Activated T-cell treated with anti-CD3 and anti-CD28 coated beads, Interleukin-2, amount 50 U/mL, for 48 hours (primary cell): ENCODE results near the gene EPHA6.
"Not testable (repeated sequence)": the region's sequence is repeated elsewhere in the genome, so short reads cannot be mapped to it uniquely, and the experiment has no call there.

Experiments used
- DNase-seq, 2 experiments: peaks; one replicate each; pipeline ENCODE4 v3.0.0-alpha.2; 2020

The EPHA6 gene

DNA sequence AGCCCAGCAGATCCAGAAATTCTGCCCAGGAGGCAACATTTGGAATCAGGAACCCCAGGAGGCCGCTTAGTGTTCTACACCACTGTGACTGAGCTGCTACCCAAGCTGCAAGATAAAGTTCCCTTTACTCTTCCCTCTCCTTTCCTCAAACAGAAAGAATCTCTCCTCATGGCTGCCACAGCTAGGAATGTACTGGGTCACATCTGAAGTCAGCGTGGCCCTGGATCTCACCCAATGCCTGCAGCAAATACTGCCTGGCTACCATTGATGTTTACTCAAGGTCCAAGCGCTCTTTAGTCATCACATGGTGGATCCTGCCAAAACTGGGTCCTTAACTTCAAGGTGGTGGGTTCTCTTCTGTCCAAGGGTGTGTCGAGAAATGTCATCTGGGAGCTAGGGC, 382.7 kb downstream of the EPHA6 start:
- DNase-seq = no peak

DNA sequence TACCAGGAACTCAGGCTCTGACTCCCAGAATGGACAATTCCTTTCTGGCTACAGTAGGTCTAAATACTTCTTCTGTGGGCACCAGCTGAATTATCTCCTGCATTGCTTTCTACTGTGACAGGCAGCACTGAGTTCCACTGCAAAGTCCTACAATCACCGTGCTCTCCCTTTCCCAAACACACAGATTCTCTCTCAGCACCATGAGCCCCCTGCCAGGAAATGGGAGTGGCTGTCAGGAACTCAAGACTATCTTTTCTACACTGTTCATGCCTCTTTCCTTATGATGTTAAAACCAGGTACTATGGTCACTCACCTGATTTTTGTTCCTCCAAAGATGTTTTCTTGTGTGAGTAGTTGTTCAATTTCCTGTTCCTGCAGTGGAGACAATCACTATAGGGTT, 383.4 kb downstream of the EPHA6 start:
- DNase-seq = no peak

DNA sequence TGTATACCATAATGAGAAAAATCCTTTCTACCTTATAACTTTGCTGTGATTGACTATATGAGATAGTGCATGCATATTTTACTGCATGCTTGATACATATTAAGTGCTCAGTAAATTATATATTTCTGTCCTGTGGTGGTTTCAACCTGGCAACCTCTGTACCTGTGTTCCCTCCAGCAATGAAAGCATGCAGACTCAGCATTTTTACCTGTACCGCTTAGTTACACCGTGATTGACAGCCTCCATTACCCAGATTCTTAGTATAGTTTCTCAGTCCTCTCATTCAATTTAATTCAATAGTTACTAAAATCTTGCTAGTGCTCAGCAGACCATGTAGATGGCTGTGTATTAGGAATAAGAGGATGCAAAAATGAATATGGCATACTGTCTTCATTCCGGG, 386.0 kb downstream of the EPHA6 start:
- DNase-seq = no peak

DNA sequence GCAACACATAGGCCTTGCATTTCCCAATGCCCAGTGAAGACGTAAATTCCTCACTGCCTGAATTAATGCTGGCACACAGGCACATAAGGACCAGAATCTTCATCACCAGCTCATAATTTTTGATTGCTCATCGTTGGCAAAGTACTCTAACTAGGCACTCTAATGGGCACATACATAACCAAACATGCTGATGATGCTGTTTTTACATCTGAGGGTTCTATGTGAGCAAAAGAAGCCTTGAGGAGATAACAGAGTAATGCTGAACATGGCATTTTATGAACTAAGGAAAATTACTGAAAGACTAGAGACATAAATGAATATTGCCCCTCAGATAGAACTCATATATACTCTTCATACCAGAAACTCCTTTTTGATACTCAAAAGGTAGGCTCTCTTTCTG, 387.4 kb downstream of the EPHA6 start:
- DNase-seq = no peak

DNA sequence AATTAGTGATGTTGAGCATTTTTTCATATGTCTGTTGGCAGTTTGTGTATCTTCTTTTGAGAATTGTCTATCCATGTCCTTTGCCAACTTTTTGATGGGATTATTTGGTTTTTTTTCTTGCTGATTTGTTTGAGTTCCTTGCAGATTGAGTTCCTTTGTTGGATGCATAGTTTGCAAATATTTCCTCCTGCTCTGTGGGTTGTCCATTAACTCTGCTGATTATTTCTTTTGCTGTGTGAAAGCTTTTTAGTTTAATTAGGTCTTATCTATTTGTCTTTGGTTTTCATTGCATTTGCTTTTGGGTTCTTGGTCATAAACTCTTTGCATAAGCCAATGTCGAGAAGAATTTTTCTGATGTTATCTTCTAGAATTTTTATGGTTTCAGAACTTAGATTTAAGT, 414.6 kb downstream of the EPHA6 start:
- no peak for DNase-seq

DNA sequence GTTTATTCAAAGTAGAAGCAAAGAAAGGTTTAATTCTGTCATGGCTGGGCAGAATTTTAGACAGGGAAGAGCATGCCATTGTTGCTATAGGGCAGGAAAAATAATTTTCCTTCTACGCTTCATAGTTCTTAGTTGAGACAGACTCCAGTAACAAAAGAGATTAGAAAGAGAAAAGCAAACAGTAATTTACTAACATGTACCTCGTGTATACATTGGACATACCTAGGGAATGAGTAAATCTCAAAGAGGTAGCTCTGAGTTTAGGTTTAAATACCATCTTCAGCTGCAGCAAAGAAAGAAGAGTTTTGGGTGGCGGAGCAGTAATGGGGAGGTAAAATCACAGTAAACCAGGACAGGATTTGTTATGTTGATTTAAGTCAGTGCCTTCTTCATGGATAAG, 416.1 kb downstream of the EPHA6 start:
- DNase-seq = no peak

DNA sequence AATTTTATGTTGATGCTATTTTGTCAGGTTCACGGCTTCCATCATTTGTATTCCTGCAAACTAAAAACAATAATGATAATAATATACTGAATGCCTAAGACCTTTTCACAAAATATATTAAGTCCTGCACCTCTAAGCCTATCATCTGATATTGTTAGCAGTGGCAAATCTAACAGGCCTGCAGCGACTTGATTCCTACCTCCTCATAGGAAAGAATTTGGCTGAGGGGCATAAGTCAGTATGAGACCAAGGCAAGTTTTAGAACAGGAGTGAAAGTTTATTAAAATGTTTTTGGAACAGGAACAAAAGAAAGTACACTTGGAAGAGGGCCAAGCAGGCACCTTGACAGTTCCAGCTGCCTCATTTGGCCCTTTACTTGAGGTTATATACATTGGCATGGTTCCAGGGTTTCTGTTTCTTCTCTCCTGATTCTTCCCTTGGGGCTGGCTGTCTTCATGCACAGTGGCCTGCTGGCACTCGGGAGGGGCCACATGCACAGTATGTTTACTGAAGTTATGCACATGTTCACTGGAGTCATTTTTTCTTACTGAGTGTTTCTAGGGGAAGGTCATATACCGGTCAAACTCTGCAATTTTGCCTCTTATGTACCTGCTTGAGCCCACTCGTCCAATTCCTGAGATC, 418.1 kb downstream of the EPHA6 start:
- no peak for DNase-seq

DNA sequence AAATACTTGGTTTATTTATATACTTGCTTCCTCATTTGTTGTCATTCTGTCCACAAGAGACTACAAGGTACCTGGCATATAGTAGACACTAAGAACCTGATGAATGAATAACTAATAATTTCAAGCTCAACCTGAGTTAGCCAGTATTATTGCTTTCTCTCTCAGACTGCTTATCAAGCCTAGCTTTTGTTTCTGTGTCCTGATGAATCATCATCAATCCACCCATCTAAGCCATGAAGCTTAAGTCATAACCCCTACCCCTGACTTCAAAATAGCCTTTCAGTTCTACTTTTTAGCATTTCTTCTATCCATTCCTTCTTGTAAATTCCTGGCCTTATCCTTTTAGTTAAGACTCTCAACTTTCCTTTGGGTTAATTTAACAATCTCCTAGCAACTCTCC, 420.8 kb downstream of the EPHA6 start:
- no peak for DNase-seq

DNA sequence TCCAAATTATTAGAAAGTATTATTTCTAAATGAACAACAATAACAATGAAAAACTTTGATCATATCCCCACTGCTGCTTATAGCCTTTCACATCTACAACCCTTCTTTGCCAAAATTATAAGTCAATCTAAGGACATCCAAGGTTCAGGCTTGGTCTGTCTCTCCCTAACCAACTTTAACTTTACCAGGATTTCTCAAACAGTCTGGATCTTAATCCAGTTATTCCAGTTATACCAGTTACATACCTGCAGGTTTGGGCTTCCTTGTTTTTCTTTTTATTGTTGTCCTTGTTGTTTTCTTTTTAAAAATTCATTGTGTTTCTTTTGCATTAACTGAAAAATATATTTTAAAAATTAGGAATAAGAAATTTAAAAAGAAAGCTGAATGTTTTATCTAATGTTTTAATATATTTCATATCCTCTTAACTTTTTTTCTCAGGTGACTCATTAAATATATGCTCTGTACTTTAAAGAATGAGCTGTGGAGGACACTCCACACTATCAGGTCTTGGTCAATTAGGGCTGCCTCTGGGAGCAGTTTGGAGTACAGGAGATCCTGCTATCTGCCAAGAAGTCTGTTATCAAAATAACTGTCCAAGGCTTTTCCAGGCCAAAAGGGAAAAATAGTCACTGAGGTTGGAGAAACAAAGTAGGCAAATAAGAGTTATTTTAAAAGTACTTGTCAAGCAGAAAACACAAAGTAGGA, 421.4 kb downstream of the EPHA6 start:
- no peak for DNase-seq

DNA sequence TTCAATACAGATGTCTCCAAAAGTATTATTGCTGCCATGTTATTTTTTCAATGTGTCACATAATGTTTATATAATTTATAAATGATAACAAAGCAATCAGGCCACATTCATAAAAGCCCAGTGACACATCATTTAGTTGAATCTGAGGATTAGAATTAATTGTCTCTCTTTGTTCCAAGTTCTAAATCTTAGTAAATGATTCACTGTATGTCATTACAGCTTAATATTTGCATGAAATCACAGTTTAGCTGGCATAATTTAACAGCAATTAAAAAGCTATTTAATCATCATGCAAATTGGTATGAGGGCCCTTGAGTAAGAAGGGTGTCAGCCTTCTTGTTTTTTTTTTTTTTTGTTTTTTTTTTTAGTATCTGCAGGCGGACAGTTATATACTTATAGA, 427.0 kb downstream of the EPHA6 start:
- no peak for DNase-seq

DNA sequence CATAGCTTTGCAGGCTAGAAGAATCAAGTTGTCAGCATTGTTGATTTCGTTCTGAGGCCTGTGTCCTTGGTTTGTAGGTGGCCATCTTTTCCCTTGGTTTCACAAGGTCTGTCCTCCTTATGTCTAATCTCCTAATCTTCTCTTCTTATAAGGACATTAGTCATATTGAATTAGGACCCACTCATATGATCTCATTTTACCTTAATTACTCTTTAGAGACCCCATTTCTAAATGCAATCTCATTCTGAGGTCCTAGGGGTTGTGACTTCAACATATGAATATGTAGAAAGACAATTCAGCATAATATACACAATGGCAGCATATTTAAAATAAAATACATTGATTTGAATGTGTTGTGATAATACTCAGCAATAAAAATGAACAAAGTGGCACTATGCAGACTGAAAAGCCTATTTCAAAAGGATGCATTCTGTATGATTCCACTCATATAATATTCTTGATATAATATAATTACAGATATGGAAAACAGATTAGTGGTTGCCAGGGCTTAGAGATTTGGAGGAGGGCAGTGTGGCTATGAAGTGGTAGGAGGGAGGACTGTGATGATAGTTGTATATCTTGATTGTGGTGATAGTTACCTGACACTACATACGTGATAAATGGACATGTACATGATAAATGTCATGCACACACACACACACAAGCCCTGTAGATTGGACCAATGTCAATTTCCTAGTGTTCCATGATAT, 431.0 kb downstream of the EPHA6 start:
- no peak for DNase-seq

DNA sequence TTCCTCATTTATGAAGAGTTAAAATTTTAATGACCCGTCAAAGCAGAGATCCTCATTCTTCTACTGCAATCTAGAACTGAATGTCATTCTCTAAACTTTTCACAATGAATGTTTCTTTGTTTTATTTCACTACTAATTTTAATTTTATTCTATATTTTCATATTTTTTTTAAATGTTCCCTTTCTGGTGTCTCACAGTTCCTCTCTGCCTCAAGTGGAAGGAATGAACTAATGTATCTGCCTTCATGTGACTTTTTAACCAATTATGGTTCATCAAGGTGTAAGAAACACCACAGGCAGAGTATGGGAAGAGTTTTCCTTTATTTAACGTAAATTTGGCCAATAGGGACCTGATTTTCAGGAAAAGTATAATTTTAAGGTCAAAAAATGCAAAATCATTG, 441.7 kb downstream of the EPHA6 start:
- no peak for DNase-seq

DNA sequence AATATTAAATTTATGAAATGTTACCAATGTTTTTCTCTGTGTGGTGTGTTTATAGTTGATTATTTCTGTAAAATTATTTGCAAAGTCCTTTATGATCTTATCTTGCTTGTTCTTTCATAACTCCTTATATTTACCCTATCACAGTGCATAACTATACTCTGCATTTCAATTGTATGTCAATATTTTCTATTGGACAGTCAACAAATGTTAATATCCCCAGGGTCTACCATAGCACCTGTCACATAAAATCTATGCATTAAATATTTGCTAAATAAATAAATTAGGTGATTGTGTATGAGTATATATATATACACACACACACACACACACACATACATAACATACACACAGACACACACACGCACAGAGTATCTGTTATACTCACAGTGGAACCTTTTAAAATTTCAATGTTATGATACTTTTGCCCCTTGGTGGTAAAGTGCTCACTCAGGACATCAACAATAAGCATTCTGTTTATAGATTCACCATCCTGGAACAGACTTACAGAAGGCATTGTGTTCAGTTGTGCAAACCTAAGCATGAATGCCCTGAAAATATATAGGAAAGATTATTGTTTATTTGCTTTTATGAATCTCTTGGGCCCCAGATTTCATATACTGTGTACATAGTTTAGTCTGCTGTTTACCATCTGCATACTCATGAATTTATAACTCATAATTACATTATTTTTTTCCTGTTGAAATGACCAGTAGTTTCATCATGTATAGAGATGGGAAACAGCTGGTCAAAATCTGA, 443.7 kb downstream of the EPHA6 start:
- DNase-seq = no peak

DNA sequence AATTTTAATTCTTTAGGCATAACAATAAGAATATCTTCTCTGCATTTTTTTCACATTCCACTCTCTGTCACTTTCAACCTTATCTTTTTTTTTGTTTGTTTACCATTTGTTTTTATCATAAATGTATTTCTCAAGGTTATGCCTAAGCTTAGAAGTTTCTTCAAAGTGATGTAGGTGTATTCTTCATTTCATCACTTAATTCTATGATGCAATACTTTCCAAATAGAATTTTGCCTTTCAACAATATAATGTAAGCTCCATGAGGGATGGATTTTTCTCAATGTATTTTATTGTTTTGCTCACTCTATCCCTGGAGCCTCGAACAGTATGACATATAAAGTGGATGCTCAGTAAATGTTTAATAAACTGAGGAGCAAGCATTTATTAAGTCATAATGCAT, 444.9 kb downstream of the EPHA6 start:
- DNase-seq = no peak

DNA sequence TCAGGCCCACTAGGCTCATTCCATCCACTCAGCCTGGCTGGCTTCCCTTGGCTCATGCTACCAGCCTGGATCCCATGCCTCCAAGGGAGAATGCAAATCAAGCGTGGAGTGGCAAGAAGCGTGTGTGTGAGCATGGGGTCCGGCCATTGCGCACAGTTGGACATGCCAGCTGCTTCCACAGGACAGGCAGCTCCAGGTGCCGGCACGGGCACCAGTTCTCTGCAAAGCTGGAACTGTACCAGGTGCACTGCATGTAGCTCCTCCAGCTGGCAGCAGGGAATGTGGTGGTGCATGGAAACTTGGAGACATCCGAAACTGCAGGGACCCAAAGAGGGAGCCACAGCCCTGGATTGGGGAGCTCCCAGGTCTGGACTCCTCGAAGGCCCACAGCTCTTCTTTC, 449.8 kb downstream of the EPHA6 start:
- no peak for DNase-seq

DNA sequence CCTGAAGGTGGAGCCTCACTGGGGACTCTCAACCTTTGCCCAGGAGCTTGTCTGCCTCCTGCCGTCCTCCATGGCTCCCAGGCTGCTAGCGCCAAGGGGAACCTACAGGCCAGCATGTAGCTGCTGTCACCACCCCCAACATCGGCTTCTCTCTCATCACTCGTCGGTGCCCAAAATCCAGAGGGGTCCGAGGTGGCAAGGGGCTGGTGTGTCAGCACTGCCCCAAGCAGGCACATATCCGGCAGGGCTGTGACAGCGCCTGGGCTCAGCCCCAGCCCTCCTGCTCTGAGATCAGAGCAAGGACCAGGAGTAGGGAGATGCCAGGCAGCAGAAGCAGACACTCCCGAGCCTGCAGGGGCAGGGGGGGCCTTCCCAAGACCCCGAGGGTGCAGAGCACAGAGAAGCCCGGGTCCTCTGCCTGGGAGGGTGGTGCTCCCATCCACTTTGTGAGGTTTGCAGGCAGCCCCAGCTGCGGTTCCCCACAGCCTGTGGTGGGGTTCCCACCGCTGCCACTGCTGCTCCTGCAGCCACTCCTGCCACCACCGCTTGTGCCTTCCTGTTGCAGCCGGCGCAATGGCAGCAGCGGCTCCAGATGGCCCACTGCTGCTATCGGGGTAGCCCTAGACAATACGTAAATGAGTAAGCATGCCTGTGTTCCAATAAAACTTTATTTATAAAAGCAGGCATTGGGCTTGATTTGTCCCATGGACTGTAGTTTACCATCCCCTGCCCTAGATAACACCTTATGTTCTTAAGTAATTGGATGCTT, 451.0 kb downstream of the EPHA6 start:
- DNase-seq = no peak

DNA sequence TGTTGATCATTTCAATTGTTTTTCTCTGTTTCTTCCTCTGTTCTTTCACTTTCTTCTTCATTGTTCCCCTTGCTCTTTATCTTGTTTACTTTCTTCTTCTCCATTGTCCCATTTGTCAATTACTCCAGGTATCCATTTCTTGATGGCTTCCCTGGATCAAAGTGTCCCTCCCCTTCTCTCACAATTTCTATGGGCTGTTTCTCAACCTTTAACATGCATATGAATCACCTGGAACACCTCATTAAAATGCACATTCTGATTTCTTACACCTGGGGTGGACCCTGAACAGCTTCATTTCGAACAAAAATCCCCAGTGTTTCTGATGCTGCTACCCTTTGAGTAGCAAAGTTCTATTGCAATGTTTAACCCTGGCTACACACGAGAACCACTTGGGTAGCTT, 454.8 kb downstream of the EPHA6 start:
- no peak for DNase-seq

DNA sequence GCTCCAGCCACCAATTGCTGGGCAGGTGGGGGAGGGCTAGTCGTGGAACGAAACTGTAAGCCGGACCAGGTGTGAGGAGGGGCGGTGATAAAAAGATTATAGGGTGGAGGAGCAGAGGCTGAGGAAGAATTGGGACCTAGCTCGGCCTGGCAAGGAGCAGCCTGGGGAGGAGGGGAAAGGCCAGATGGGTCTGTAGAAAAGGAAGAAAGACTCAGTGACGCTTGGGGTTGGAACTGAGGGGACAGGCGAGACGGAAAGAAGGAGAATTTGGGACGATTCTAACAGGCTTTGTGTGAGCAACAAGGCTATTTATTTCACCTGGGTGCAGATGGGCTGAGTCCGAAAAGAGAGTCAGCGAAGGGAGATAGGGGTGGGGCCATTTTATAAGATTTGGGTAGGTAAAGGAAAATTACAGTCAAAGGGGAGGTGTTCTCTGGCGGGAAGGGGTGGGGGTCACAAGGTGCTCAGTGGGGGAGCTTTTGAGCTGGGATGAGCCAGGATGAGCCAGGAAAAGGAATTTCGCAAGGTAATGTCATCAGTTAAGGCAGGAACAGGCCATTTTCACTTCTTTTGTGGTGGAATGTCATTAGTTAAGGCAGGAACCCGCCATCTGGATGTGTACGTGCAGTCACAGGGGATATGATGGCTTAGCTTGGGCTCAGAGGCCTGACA, 462.6 kb downstream of the EPHA6 start:
- DNase-seq = not testable (repeated sequence)

DNA sequence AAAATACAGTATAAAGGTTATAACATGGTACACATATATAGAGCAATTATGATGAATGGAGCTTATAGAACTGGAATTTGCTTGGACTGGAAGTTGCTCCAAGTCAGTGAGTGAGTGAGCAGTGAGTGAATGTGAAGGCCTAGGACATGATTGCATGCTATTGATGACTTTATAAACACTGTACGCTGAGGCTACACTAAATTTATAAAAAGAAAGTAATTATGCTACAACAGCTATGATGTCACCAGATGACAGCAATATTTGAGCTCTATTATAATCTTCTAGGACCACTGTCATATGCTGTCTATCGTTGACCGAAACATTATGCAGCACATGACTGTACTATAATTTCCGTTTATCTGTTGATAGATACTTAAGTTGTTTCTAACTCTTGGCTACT, 463.3 kb downstream of the EPHA6 start:
- DNase-seq = no peak

DNA sequence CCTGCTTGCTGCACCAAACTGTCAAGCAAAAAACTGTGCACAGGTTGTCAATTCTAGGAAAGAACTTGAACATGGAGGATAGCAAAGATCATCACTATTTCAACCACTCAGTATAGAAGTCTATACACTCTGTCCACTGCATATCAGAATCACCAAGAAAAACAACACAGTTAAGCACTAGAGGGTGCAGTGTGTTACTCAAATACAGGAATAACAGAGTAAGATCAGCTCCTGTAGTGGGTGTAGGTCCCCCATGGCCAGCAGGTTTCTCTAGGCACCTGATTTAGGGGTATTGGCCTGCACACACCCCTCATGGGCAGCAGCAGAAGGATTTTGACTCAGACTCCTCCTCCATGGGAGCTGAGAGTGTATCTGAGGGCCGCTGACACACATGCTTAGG, 464.1 kb downstream of the EPHA6 start:
- no peak for DNase-seq

DNA sequence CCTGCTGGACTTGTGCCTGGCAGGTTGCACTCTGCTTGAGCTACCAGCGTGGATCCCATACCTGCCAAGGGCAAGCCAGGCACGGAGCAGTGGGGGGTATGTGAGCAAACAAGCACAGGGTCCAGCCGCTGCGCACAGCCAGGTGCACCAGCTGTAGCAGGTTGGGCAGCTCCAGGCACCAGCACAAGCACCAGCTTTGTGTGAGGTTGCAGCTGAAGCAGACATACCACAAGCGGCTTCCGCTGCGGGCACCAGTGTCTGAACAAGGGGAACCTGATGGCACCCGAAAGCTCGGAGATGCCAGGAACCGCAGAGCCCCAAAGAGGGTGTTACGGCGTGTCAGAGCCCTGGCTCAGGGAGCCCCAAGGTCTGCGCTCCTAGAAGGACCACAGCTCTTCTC, 477.5 kb downstream of the EPHA6 start:
- DNase-seq = no peak

DNA sequence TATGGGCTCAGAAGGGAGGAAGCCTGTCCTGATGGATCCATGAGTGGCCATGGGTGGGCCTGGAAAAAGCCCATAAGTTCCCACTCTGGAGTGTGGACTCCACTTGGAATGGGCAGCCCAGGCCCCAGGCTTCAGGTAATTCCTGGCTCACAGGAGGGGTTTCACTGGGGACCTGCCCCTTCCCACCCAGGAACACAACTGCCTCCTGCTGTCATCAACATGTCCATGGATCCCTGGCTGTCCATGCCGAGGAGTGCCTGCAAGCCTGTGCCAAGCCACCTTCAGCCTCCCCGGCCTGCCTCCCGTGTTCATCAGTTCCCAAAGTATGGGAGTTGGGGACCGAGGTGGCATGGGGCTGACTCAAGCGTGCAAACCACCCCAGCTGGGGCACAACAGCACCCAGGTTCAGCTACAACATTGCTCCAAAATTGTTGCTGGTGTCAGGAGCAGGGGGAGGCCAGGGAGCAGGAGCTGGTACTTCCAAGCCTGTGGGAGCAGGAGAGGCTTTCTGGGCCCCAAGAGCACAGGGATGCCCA, 479.3 kb downstream of the EPHA6 start:
- no peak for DNase-seq
